22Rv1 (cell line): ENCODE results near the gene INTS1.

Source experiments
- CTCF ChIP-seq: fragments of 450-650 bp; IDR thresholded peaks from 2 replicates; pipeline ENCODE4 v1.5.1; 2017; ENCODE audit warnings: mild to moderate bottlenecking
- ZFX ChIP-seq: fragments of 450-650 bp; IDR thresholded peaks from 2 replicates; pipeline ENCODE4 v1.6.1; 2017; ENCODE audit warnings: antibody characterized with exemption, borderline replicate concordance

GRCh38 chr7:1459920-1460820, 44.0 kb downstream of the INTS1 start:
- no peak for TF ChIP-seq CTCF
- no peak for TF ChIP-seq ZFX
